ENCODE measurements around the gene CSPG5. TPM values are rescaled to one million over a fixed set of nuclear protein-coding genes. Genes with fewer than 3 reads are reported as not detected.
A peak's percentile ranks its signal among the peaks of the same experiment; 100 is the strongest.

The CSPG5 gene
- total RNA-seq, 1 donor from 2014 or later, result 1.1 TPM

GRCh38 chr3:47578119-47578632 lies 489 bp downstream of the CSPG5 start:
- no peaks in the 10 kb centered on the region for H3K36me3 Mint-ChIP-seq
- H3K4me1 Mint-ChIP-seq, result peaks cover 5% of the 10 kb centered on the region
- H3K27ac Mint-ChIP-seq, result no peak overlapping the region
- no peak for DNase-seq (ENCODE audit: low spot score in 2 of 2, unreplicated experiment in 2 of 2)
- no peaks in the 10 kb centered on the region for H3K9me3 Mint-ChIP-seq
- no peak for TF ChIP-seq CTCF (IDR thresholded peaks at IDR 0.05; ENCODE audit: unreplicated experiment)
- peaks cover 57% of the 10 kb centered on the region for H3K27me3 Mint-ChIP-seq (ENCODE audit: low read depth)
- H3K4me3 Mint-ChIP-seq, result peak overlapping the region; percentile 46

GRCh38 chr3:47577583-47578118 lies 1.0 kb downstream of the CSPG5 start:
- H3K27ac Mint-ChIP-seq, result no peak overlapping the region
- DNase-seq (ENCODE audit: low spot score in 2 of 2, unreplicated experiment in 2 of 2), result peak in 1 of 2 experiments; percentile 42
- H3K36me3 Mint-ChIP-seq, result no peaks in the 10 kb centered on the region
- H3K4me3 Mint-ChIP-seq, result peak overlapping the region; percentile 46
- H3K4me1 Mint-ChIP-seq, result peaks cover 5% of the 10 kb centered on the region
- peaks cover 63% of the 10 kb centered on the region for H3K27me3 Mint-ChIP-seq (ENCODE audit: low read depth)
- H3K9me3 Mint-ChIP-seq, result no peaks in the 10 kb centered on the region
- TF ChIP-seq CTCF (IDR thresholded peaks at IDR 0.05; ENCODE audit: unreplicated experiment), result no peak

GRCh38 chr3:47573190-47574172 lies 5.2 kb downstream of the CSPG5 start:
- H3K36me3 Mint-ChIP-seq, result no peaks in the 10 kb centered on the region
- DNase-seq (ENCODE audit: low spot score in 2 of 2, unreplicated experiment in 2 of 2), result no peak
- no peak for TF ChIP-seq CTCF (IDR thresholded peaks at IDR 0.05; ENCODE audit: unreplicated experiment)
- no peaks in the 10 kb centered on the region for H3K9me3 Mint-ChIP-seq
- peaks cover 3% of the 10 kb centered on the region for H3K4me1 Mint-ChIP-seq
- peaks cover 62% of the 10 kb centered on the region for H3K27me3 Mint-ChIP-seq (ENCODE audit: low read depth)
- H3K27ac Mint-ChIP-seq, result no peak overlapping the region
- H3K4me3 Mint-ChIP-seq, result no peak overlapping the region

GRCh38 chr3:47571391-47572175 lies 7.1 kb downstream of the CSPG5 start:
- TF ChIP-seq CTCF (IDR thresholded peaks at IDR 0.05; ENCODE audit: unreplicated experiment), result no peak
- no peak for DNase-seq (ENCODE audit: low spot score in 2 of 2, unreplicated experiment in 2 of 2)
- Mint-ChIP-seq H3K27me3 (ENCODE audit: low read depth) (peaks cover 50% of the 10 kb centered on the region), H3K36me3 (no peaks in the 10 kb centered on the region), H3K4me3 (no peak overlapping the region), H3K9me3 (no peaks in the 10 kb centered on the region), H3K4me1 (peaks cover 3% of the 10 kb centered on the region), H3K27ac (no peak overlapping the region)

GRCh38 chr3:47568901-47569300 lies 9.8 kb downstream of the CSPG5 start:
- H3K4me3 Mint-ChIP-seq, result no peak overlapping the region
- TF ChIP-seq CTCF (IDR thresholded peaks at IDR 0.05; ENCODE audit: unreplicated experiment), result no peak
- H3K9me3 Mint-ChIP-seq, result no peaks in the 10 kb centered on the region
- H3K36me3 Mint-ChIP-seq, result no peaks in the 10 kb centered on the region
- H3K4me1 Mint-ChIP-seq, result peaks cover 1% of the 10 kb centered on the region
- H3K27ac Mint-ChIP-seq, result no peak overlapping the region
- no peak for DNase-seq (ENCODE audit: low spot score in 2 of 2, unreplicated experiment in 2 of 2)
- H3K27me3 Mint-ChIP-seq (ENCODE audit: low read depth), result peaks cover 36% of the 10 kb centered on the region

Measured in mesothelial cell of epicardium (in vitro differentiated cells).